RWPE2 (cell line): ENCODE measurements around the gene STX1B.

Experiments
- ATAC-seq: fragments of 200-7000 bp; cut with Tn5 transposase; 3 replicates; pipeline ENCODE4 v1.9.1; 2021; ENCODE audit warnings: low read depth
- DNase-seq: peaks from one replicate; pipeline ENCODE4 v3.0.0-alpha.2; 2020; ENCODE audit warnings: low spot score
- H3K27ac ChIP-seq: fragments of 450-650 bp; 2 replicates; pipeline ENCODE4 v1.5.1; 2017; ENCODE audit warnings: mild to moderate bottlenecking; ENCODE audit not compliant: poor library complexity, severe bottlenecking
- H3K27me3 ChIP-seq: fragments of 250-450 bp; sonication (Bioruptor Pico); 2 replicates; pipeline ENCODE4 v1.5.1; 2021; ENCODE audit warnings: mild to moderate bottlenecking, moderate library complexity; ENCODE audit not compliant: insufficient read depth, poor library complexity, severe bottlenecking
- H3K36me3 ChIP-seq: fragments of 250-450 bp; sonication (Bioruptor Pico); 2 replicates; pipeline ENCODE4 v1.5.1; 2020; ENCODE audit warnings: low read depth, mild to moderate bottlenecking, moderate library complexity
- H3K4me1 ChIP-seq: fragments of 250-450 bp; sonication (Bioruptor Pico); 2 replicates; pipeline ENCODE4 v1.5.1; 2021; ENCODE audit warnings: mild to moderate bottlenecking, moderate library complexity; ENCODE audit not compliant: insufficient read depth, poor library complexity, severe bottlenecking
- H3K4me3 ChIP-seq: fragments of 250-450 bp; sonication (Bioruptor Pico); 2 replicates; pipeline ENCODE4 v1.5.1; 2021; ENCODE audit warnings: mild to moderate bottlenecking, moderate library complexity; ENCODE audit not compliant: severe bottlenecking
- H3K9me3 ChIP-seq: fragments of 250-450 bp; sonication (Bioruptor Pico); 2 replicates; pipeline ENCODE4 v1.5.1; 2021; ENCODE audit warnings: mild to moderate bottlenecking, moderate library complexity; ENCODE audit not compliant: severe bottlenecking
- TF ChIP-seq, protein P1 (sequence below): fragments of 450-650 bp; IDR thresholded peaks from one replicate; pipeline ENCODE4 v1.5.1; 2017; ENCODE audit warnings: mild to moderate bottlenecking, moderate library complexity; ENCODE audit not compliant: poor library complexity, severe bottlenecking

Gene STX1B

DNA sequence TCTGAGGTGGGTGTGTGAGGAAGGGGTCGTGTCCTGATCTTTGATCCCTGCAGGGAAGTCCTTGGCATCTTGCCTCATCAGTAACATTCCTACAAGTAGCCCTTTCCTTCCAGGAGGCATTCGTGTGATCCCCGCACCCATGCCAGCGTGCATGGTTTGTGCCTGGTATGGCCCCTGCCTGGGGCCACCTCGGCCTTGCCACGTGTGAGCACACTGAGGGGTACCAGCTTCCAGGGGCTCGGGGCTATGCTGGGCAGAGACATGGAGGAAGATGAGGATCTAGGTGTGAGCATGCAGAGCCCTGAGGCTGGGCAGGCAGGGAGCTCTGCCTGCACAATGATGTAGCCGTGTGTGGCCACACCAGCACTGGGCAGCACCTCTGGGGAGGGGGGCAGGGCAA lies 19.4 kb downstream of the STX1B start:
- Histone ChIP-seq H3K27me3 (no peaks in the 10 kb centered on the region), H3K4me1 (no peaks in the 10 kb centered on the region), H3K27ac (no peak overlapping the region), H3K4me3 (no peak overlapping the region), H3K36me3 (no peaks in the 10 kb centered on the region), H3K9me3 (no peaks in the 10 kb centered on the region)
- TF ChIP-seq, protein P1, sequence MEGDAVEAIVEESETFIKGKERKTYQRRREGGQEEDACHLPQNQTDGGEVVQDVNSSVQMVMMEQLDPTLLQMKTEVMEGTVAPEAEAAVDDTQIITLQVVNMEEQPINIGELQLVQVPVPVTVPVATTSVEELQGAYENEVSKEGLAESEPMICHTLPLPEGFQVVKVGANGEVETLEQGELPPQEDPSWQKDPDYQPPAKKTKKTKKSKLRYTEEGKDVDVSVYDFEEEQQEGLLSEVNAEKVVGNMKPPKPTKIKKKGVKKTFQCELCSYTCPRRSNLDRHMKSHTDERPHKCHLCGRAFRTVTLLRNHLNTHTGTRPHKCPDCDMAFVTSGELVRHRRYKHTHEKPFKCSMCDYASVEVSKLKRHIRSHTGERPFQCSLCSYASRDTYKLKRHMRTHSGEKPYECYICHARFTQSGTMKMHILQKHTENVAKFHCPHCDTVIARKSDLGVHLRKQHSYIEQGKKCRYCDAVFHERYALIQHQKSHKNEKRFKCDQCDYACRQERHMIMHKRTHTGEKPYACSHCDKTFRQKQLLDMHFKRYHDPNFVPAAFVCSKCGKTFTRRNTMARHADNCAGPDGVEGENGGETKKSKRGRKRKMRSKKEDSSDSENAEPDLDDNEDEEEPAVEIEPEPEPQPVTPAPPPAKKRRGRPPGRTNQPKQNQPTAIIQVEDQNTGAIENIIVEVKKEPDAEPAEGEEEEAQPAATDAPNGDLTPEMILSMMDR, result no peak
- DNase-seq (peak; percentile 34), ATAC-seq (no peak)

DNA sequence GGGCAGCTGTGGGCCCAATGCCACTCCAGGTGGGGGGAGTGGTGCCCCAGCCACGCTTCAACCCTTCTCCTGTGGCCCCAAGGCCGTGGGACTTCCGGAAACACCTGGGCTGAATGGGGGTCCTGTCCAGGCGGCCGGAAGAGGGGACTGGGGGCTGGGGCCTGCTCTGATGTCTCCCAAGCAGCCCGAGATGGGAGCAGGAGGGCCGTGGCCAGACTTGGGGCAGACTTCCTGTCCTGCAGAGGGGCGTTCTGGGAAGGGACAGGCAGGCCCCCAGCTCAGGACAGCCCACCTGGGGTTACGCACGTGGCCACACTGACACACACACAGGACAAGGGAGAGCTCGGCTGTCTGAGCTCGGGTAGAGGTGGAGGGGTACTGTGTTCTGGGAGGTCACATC lies 20.3 kb downstream of the STX1B start:
- ATAC-seq (no peak), DNase-seq (peak; percentile 49)
- Histone ChIP-seq H3K4me3 (no peak overlapping the region), H3K27me3 (no peaks in the 10 kb centered on the region), H3K4me1 (no peaks in the 10 kb centered on the region), H3K9me3 (no peaks in the 10 kb centered on the region), H3K27ac (no peak overlapping the region), H3K36me3 (no peaks in the 10 kb centered on the region)
- TF ChIP-seq, protein P1, result no peak

DNA sequence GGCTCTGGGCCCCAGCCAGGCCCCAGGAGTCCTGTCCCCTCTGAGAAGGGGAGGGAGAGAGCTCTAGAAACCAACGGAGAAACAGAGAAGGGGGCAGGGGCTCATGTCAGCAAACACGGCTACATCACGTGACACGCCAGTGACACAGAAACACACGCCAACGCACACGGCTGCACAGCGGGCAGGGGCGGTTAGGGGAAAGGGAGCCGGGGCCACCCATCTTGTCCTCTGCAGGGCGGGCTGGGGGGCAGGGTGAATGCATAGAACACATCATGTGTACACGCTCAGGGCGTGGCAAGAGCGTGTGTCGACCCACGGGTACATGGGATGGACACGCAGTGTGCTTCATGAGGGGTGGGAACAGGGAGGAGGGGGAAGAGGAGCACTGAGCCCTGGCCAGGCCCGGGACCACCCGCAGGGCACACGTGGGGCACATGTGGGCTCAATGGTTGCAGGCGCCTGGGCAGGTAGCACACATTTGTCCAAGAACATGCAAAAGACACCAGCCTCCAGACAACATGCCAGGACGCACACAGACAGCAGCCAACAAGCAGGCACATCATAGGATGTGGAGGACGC lies 20.9 kb downstream of the STX1B start:
- H3K27me3 ChIP-seq, result no peaks in the 10 kb centered on the region
- H3K36me3 ChIP-seq, result no peaks in the 10 kb centered on the region; the same call in 1 of the 2 replicates
- H3K9me3 ChIP-seq, result no peaks in the 10 kb centered on the region
- ATAC-seq, result no peak
- H3K4me1 ChIP-seq, result no peaks in the 10 kb centered on the region
- no peak overlapping the region for H3K27ac ChIP-seq
- no peak for DNase-seq
- TF ChIP-seq, protein P1, result no peak
- no peak overlapping the region for H3K4me3 ChIP-seq

DNA sequence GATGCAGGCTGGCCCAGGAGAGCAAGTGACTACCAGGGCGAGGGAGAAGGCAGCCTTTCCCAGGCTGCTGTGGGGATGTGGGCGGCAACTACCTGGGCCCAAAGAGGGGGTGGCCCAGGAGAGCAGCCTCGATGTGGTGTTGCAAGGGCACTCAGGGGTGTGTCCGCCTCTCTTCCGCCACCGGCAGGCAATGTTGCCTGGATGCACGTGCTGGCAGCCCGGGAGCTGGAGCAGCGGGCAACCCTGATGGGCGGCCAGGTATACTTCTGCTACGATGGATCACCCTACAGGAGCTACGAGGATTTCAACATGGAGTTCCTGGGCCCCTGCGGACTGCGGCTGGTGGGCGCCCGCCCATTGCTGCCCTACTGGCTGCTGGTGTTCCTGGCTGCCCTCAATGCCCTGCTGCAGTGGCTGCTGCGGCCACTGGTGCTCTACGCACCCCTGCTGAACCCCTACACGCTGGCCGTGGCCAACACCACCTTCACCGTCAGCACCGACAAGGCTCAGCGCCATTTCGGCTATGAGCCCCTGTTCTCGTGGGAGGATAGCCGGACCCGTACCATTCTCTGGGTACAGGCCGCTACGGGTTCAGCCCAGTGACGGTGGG lies 22.8 kb downstream of the STX1B start:
- Histone ChIP-seq H3K27ac (no peak overlapping the region), H3K4me3 (no peak overlapping the region), H3K9me3 (no peaks in the 10 kb centered on the region), H3K27me3 (no peaks in the 10 kb centered on the region), H3K36me3 (peaks cover 6% of the 10 kb centered on the region; the same call in 1 of the 2 replicates), H3K4me1 (no peaks in the 10 kb centered on the region)
- ATAC-seq (no peak), DNase-seq (no peak)
- TF ChIP-seq, protein P1, result no peak
